Hepatic stellate cell (primary cell): Measurements from ENCODE around the gene APBA2.
"Not testable (repeated sequence)": the region's sequence is repeated elsewhere in the genome, so short reads cannot be mapped to it uniquely, and the experiment has no call there.

Experiments
- DNase-seq: peaks from one replicate; pipeline ENCODE4 v3.0.0; 2011; ENCODE audit warnings: low spot score

Gene APBA2

DNA sequence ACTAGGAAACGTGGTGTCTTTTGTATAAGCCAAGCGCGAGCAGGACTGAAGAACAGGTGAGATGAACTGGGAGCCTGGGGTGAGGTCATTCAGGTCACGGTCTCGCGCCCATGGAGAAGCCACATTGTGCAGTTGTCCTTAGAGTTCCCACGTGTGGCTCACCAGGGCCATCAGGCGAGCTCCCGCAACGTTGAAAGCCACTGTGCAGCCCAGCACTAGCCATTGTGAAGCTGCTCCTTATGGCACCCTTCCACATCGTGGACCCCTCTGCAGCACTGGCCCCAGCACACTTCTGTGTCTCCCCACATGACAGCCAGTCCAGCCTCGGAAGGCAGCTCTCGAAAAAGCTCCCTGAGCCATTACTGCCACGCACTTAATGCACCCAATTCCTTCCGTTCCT is 7.6 kb upstream of the APBA2 start:
- no peak for DNase-seq

DNA sequence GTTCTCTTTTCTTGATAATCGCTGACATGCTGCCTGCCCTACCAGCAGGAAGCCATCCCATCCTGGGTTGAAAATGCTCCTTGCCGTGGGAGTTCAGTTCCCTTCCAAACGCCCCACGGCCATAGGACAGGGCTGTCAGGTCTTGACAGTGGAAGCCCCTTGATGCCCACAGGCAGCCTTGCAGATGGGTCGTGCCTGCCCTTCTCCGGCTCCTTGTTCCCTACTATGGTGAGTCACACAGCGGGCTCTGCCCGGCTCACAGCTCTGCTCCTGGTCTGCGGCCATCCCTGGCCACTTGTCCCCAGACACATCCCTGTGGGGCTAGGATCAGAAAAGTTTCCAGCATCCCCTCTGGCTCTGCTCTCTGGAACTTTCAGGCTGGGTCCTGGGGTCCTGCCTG is 6.2 kb upstream of the APBA2 start:
- DNase-seq, result no peak

DNA sequence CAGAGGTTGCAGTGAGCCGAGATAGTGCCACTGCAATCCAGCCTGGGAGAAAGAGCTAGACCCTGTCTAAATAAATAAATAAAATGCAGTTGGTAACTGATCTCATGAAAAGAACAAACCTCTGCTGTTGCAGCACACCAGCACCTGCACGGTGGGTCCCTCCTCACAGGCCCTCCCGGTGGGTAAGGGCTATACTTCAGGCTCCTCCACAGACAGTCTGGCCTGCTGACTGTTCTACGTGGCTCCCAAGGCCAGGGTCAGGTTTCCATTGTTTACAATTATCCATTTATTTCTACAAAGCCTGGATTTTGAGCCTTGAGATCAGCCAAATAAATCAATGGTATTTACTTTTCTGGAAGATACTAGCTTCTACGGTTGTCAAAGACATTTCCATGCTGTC is 5.1 kb upstream of the APBA2 start:
- no peak for DNase-seq

DNA sequence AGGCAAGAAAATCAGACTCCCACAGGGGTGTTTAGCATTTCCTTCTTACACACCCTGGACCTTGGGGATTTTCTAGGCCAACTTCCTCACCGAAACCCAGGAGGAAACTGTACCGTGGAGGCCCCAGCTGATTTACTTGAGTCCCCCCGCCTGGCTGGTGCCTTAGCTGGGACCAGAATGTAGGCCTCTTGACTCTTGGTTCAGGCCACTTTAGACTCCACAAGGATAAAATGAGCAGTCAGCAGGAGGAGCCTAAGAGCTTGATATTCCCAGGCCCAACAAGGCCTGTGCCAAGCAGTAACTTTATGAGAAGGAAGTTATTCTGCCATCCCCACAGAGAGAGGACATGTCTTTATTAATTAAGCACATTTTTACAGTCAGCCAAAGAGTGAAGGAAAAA is 4.6 kb upstream of the APBA2 start:
- peak; percentile 49 for DNase-seq

DNA sequence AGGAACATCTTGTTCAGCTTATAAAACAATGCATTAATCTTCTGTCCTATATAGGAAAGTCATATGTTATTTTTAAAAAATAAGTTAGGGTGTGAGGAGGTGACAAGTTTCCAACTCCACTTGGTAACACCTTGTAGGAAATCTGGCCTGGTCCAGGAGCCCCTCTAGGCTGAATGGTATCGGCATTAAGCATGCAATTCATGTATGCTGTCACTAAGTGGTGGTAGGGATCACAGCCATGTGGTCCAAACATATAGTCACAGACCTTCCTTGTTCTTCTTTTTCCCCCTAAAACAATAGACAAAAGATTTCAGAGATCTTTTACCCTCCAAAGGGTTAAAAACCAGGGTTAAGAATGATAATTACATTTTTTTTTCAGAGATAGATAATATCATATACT is 4.2 kb upstream of the APBA2 start:
- no peak for DNase-seq

DNA sequence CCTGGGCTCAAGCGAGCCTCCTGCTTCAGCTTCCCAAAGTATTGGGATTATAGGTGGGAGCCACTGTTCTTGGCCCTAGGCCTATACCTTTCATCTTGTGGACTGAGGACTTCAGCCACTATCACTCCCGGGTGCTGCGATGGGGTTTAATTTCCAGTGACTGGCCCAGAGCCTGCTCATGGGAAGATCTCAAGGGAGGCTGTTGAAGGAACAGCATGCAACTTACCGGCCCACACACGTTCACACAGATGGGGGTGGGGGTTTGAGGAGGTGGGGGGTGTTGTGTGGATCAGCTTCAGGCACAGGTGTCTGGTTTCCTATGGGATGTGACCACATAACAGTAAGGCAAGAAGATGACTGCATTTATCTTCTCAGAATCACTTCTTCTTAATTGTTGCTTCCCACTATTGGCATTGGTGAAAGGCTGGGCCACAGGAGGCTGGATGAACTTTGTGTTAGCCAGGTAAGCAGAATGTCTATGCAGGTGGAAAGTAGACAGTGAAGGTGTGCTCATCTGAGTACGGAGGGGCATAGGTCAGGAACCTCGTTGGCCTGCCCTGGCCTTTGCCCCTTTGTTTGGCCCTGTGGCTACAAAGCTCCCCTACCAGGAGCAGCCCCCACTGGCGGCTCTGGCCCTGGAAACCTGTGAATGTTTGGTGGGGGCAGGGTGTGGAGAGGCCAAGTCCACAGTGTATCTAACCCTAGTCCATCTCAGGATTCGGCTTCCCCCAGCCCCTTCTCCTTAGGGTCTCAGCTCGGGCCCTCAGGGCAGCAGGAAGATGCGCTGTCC is 1.4 kb upstream of the APBA2 start:
- DNase-seq, result no peak

DNA sequence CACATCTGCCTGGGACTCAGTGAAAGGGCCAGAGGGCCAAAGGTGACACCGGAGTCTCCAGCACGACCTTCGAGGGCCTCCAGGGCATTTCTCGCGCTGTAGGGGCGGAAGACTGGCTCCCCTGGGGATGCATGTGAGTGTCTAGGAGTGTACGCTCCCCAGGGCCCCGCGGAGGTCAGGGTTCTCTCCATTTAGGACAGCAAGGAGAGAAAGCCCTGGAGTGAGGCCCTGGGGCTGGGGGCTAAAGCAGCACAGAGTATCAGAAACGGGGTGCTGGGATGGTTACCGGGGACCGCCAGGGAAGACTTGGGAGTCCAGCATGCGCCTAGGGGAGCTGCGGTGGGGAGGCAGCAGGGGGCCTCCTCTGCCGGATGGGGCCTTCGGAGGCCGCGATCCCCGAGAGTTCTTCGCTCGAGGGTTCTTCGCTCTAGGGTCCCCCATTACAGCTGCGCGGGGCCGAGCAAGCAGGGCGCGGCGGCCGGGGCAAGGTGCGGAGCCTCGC is 595 bp upstream of the APBA2 start:
- DNase-seq, result no peak

DNA sequence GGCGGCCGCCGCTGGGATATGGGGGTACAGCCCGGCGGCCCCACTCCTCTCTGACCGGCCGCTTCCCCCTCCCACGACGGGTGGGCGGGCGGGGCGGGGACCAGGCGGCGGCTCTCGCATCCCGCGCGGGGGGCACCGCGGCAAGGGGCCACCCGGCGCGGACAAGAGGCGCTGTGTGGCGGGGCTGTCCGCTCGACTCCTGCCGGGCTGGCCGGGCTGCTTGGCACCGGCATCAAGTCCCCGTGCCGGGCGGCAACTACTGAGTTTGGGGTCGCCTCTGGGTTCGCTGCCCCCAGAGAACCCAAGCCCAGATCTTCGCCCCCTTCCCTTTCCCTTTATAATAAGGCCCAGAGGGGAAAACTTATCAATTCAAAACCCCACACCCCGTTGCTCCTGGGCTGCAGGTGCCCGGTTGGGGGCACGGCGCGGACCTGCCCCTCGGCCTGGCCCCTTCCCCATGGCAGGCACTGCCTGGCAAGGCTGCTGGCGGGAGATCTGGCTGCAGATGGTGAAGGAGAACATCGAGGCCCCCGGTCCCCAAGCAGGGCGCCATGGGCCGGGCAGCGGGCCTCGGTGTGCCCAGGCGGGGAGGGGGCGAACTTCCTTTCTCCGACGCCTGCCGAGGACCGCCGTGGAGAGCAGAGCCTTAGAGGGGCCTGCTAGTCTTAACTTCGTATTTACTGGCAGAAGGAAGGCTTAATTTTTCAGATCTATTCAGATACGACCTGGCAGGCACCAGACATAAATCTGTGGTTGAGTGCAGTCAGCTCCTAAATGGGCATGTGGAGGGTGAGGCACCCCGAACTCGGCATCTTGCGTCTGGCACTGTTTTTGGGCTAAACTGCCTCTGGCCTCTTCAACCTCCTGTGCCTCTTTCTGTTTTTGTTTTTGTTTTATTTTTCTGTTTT is 911 bp downstream of the APBA2 start:
- peak; percentile 36 for DNase-seq

DNA sequence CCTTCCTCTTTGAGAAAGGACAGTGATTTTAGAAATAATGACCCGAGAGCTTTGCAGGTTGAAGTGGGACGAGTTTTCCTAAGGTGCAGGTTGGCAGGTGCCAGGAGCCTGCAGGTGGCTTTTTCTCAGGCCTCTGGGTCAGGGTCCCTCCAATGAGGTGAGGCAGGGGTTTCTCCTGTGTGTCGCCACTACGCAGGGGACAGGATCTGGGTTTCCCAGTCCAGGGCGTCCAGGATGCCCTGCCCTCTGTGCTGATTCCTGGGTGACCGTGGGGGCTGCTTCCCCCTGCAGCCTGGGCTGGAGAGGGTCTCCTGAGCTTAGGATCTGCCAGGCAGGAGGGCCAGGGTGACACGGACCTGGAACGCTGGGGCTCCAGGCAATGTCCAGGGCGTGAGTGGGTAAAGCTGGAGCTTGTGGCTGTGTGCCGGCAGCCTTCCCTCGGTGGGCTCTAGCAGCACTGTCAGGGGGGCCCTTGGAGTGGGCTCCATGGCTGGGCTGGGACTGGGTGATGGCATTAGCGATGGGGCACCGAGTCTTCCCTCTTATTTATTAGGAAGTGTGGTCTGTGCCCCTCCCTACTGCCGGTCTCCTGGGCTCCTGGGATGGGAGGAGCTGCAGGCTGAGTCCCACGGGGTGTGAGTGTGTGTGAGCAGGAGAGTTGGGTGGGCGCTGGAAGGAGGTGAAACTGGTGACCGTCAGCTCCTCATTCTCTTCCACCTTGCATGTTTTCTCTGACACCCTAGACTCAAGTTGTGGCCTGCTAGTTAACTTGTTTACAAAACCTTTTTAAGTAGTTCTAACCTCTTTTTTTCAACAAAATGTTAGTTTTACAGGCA is 1.8 kb downstream of the APBA2 start:
- no peak for DNase-seq

DNA sequence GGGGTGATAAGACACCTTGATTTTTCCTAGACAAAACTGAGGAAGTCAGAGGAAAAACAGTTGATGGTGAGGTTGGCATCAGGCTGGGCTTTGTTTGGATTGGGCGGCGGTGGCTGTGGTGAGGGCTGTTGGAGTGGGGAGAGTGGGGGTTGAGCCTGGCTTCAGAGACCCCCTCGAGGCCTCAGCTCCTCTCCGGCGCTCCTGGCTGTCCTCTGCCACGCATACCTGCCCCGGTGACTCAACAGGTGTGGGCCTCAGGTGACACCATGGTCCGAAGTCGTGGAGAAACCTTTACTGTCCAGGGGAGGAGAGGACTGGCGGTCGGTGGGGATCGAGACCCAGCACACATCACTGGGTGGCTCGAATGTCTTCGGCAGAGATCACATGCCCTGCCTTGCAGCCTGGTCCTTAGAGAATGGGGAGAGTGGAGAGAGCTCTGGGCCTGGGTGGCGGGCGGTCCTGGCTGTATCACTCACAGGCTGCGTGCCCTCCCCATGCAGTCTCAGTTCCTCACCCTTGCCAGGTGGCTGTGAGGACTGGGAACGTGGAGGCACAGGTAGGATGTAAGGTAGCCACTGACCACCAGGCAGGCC is 2.6 kb downstream of the APBA2 start:
- no peak for DNase-seq

DNA sequence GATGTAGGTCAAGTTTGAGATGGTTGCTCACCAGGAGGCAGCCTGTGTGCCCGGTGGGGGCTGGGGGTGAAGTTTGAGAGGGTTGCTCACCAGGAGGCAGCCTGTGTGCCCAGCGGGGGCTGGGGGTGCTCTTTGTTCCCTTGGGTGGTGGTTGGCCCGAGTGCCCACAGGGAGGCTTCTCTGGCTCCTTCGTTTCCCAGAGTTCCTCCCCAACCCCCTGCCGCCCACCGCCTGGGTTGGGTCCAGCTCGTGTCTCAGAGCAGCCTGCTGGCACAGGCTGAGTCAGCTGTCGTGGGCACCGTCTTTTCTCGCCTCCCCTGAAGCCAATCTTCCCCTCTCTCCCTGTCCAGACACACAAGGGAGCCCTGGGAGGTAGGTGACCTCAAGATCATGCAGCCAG is 3.1 kb downstream of the APBA2 start:
- no peak for DNase-seq

DNA sequence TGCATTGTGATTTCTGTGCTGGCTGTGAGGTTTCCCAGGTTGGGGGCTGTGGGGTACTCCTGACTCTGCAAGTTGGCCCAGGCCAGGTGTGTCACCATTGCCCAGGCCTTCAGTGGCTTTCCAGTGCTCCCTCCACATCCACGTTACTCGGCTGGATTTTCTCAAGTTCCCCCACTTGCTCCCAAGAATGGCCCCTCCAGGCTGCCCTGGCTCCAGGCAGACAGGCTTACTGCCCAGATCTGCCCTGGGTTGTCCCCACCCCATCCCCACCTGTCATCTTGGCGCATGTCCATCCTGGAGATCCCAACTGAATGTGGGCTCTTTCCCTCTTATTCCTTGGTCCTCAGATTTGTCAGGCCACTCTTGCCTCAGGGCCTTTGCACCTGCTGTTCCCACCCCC is 3.6 kb downstream of the APBA2 start:
- no peak for DNase-seq

DNA sequence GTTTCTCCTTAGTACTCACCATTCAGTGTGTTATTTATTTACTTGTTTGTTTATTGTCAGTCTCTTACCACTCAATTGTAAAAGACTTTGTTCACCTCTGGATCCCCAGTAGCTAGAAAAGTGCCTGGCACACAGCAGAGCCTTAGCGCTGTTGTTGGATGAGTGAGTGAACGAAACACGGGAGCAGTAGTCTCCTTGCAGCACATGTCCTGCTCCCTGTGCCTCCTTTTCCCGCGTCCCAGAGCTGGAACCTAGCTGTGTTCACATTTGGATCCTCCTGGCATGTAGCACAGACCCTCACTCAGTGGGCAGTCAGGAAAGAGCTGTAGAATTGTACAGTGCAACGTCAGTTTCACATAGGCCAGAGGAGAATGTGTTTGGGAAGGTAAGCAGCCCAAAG is 4.1 kb downstream of the APBA2 start:
- DNase-seq, result not testable (repeated sequence)

DNA sequence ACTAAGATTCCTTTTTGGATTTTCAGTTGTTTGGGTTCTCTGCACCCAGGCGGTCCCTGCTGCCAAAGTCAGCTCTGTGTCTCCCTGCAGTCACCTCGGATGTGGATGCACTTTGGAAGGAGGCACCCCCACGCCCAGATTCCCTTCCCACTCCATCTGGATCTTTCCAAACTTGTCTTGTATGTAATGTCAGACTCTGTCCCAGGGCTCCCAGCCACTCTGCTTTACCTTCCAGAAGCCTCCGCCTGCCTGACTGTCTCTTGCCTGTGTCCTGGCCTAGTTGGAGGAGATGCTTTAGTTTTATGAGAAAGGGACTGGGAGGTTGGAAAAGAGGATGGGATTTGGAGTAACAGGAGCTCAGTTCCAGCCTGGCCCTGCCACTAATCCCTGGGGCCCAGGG is 4.5 kb downstream of the APBA2 start:
- DNase-seq, result not testable (repeated sequence)

DNA sequence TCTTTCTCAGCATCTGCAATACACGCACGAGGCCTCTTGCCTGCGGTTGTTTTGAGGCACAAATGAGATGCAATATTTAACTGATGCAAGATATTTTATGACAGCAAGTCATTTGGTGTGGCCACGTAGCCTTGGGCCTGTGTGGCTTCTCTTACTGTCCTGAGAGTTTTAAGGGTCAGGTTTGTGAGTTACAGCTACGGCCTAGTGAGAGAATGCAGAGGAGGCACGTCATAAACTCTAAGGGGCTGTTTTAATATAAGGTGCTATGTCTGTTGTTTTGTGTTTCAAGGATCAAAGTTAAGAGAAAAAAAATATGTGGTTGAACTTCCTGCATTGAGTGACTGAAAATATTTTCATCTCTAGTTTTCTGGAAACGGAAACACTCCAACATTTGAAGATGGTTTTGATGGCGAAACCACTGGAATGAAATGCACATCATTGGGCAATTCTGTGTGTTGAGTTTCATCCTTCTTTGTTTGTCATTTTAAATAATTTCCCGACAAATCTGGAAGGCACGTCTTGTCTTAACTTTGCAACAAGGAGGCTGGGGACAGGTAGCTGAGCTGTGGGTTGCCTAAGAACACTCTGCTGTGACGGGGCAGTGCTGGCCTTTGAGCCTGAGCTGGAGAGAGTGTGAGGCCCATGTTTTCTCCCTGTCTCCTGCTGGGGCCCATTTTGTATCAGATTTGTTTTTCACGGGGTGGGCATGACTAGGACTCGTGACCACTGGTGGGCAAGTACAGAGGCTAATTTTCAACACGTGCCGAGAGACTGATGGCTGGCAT is 5.1 kb downstream of the APBA2 start:
- no peak for DNase-seq

DNA sequence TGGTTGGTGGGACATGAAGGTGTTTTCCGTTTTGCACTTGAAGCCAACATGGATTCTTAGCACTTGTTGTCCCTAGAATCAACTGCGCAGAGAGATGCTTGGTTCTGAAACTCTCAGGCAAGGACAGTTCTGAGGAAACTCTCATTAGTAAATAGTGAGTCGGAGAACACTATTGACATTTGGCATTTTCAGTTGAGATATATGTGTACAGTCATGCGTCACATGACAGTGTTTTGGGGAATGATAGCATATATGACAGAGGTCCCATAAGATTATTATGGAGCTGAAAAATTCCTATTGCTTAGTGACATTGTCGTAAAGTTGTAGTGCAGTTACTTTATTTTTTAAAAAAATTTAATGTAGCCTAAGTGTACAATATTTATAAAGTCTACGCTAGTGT is 5.8 kb downstream of the APBA2 start:
- no peak for DNase-seq

DNA sequence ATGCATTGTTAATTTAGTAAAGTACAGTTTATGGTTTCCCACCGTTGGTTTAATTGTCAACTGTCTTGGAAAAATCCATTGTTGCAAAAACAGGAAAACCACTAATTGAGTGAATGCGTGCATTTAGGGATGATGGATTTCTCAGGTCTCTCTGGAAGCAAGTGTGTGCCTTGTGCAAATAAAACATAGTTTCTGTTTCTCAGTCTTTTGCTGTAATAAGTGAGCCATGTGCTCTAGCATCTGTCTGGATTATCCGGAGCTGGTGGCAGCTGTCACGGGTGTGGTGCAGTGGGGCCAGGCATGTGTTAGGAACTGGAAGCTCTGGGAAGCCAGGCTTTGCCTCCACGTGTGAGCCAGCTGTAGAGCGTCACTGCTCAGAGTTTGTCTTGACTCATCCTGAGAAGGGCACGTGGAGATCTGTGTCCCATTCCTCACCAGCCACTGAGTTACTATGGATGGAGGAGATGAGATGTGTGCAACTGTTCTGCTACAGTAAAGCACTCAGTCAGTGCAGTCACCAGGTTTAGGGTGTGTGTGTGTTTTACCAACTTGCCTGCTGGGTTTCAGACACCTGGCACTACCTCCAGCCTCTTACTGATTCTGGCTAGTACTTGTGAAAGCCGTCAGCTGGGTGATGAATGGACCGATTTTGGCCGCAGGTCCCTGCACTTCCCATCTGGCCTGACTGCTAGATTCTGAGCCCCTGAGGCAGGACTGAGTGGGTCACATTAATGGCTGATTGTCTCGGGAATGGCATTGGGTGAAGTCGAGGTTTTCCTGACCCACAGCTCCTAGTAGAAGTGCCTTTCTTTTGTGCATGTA is 7.2 kb downstream of the APBA2 start:
- DNase-seq, result peak; percentile 27

DNA sequence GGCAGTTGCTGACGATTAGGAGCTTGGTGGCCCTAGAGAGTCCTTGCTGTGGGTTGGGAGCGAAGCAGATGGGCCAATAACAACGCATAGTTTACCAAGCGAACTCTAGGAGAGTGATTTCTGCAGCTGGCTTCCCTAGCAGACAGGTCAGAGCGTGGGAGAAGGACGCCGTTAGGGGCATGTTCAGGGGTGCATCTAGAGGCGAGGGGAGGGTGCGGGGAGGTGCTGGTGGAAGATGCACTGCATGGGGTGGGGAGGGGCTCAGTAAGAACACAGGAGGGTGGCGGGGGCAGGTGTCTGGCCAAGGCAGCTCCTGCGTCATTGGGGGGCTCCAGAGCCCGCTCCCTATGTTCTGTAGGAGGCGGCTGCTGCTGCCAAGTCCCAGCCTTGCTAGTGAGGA is 8.9 kb downstream of the APBA2 start:
- no peak for DNase-seq

DNA sequence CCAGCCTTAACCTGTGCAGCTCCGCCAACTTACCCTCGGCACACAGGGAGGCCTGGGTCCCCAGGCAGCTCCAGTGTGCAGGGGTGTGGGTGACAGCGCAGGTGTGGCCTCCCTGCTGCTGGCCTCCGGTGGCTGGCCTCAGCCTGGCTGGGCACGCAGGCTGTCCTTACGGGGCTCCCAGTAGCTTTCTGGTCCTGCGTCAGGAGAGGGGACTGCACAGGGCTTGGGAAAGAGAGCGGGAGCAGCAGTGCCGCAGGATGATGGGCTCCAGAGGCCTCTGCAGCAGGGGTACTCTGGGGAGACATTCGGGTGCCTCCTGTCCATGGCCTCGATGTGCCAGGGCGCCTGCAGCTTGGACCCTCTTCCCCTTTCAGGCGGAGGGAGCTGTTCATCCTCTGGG is 9.4 kb downstream of the APBA2 start:
- DNase-seq, result no peak

DNA sequence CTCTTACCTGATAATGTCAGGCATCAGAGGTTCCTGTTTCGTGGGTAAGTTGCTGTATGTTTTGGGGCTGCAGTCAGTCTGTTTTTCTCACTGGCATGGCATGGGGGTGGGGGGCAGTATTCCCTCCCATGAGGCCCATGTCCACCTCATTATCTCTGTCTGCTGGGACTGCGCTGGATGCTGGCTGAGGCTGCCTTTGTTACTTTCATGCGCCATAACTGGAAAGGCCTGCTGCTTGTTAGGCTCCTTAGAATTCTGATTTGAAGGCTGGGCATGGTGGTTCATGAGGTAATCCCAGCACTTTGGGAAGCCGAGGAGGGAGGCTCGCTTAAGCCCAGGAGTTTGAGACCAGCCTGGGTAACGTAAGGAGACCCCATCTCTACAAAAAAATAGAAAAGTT is 9.8 kb downstream of the APBA2 start:
- no peak for DNase-seq
